Lung (tissue), 12 donors: ENCODE measurements around the gene PAK6. TPM values are rescaled to one million over a fixed set of nuclear protein-coding genes. Genes with fewer than 3 reads are reported as not detected.

Experiments
- ATAC-seq: fragments of 200-7000 bp; cut with Tn5 transposase; one replicate; pipeline ENCODE4 v1.9.1; 2020; ENCODE audit warnings: moderate number of reproducible peaks; ENCODE audit not compliant: insufficient read depth, low FRiP score
- DNase-seq, 3 donors: peaks; one replicate each; pipeline ENCODE4 v3.0.0-alpha.2; 2013 to 2017
- H3K27ac ChIP-seq, 2 donors: one replicate each; pipeline ENCODE4 v1.5.1; 2013; ENCODE audit warnings: mild to moderate bottlenecking in 2 of 2, moderate library complexity in 2 of 2, control low read depth in 1 of 2, inconsistent platforms in 1 of 2, low read depth in 1 of 2, low read length in 1 of 2
- H3K27me3 ChIP-seq, 3 donors: one replicate each; pipeline ENCODE4 v1.5.1; 2013; ENCODE audit warnings: low read length in 2 of 3; ENCODE audit not compliant: control insufficient read depth in 3 of 3, insufficient read depth in 3 of 3
- H3K36me3 ChIP-seq, 4 donors: one replicate each; pipeline ENCODE4 v1.5.1; 2013; ENCODE audit warnings: low read length in 4 of 4, mild to moderate bottlenecking in 1 of 4, moderate library complexity in 1 of 4; ENCODE audit not compliant: control insufficient read depth in 4 of 4, insufficient read depth in 4 of 4
- H3K4me1 ChIP-seq, 5 donors: one replicate each; pipeline ENCODE4 v1.5.1; 2013; ENCODE audit warnings: low read length in 5 of 5, mild to moderate bottlenecking in 2 of 5, moderate library complexity in 1 of 5; ENCODE audit not compliant: control insufficient read depth in 5 of 5, insufficient read depth in 5 of 5
- H3K4me3 ChIP-seq: one replicate; pipeline ENCODE4 v1.5.1; 2013; ENCODE audit warnings: mild to moderate bottlenecking, control low read depth, moderate library complexity
- H3K9ac ChIP-seq, 2 donors: one replicate each; pipeline ENCODE4 v1.5.1; 2013; ENCODE audit warnings: low read length in 2 of 2, control low read depth in 1 of 2; ENCODE audit not compliant: insufficient read depth in 1 of 2
- H3K9me3 ChIP-seq, 4 donors: one replicate each; pipeline ENCODE4 v1.5.1; 2013; ENCODE audit warnings: low read length in 3 of 4, mild to moderate bottlenecking in 1 of 4, moderate library complexity in 1 of 4; ENCODE audit not compliant: control insufficient read depth in 4 of 4, insufficient read depth in 3 of 4
- WGBS, 2 donors: extraction: QIAGEN DNeasy Blood & Tissue Kit; methylation state at CpG; one replicate each; pipeline ENCODE4 v1.1.7; 2013; 5-methylcytosine and 5-hydroxymethylcytosine counted together
- polyA plus RNA-seq, 2 donors: library from polyadenylated mRNA; stranded (reverse); fragments of 200-250 nt; gene quantifications; one replicate each; pipeline ENCODE4 v1.2.1, GENCODE V29; 2013
- total RNA-seq, 2 donors: library from RNA; depleted of rRNA in 1 of 2; stranded (reverse); fragments of >200 nt in 1 of 2; gene quantifications; one replicate each; pipeline ENCODE4 v1.2.1, GENCODE V29; 2014 to 2021
- TF ChIP-seq, protein P1 (sequence below): IDR thresholded peaks from 2 replicates; pipeline ENCODE4 v1.5.1; 2012; ENCODE audit warnings: mild to moderate bottlenecking; ENCODE audit errors: control extremely low read depth, extremely low read depth
- donor health status: control.
- donor health status: control.
- donor health status: Bipolar disorder and iron deficiency.
- donor health status: healthy.
- donor health status: DM: yes; HTN: yes; CAD: no.

PAK6 gene
- total and polyA plus RNA-seq, 4 donors, result 5.8 to 10.4 (median 7.2) TPM

DNA sequence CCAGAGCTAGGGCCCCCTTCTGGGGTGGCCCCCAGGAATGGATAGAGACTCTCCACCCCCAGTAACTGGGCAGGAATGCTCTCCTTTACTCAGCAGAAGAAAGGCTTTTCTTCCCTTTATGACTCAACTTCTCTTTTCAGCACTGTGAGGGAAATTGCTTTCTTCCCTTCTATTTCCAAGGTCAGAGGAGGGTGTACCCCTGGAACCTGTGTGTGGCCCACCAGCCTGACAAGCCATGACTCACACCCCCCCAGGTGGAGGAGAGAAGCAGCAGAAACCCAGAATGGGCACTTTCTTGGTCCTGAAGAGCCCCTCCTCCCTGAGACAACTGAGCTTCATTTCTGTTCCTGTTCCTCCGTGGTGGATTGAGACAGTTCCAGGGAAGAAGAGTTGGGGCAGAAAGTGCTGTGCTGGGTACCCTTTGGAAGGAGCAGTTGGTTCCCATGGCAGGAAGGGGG lies 46.7 kb downstream of the PAK6 start:
- Histone ChIP-seq H3K4me1 (peaks cover 0 to 41% (median 11%) of the 10 kb centered on the region in 5 donors), H3K9ac (no peak overlapping the region), H3K9me3 (no peaks in the 10 kb centered on the region), H3K27me3 (peaks cover 3 to 31% (median 19%) of the 10 kb centered on the region in 3 donors), H3K27ac (no peak overlapping the region), H3K4me3 (no peak overlapping the region), H3K36me3 (peaks cover 0 to 5% (median 1%) of the 10 kb centered on the region in 4 donors)
- TF ChIP-seq, protein P1, sequence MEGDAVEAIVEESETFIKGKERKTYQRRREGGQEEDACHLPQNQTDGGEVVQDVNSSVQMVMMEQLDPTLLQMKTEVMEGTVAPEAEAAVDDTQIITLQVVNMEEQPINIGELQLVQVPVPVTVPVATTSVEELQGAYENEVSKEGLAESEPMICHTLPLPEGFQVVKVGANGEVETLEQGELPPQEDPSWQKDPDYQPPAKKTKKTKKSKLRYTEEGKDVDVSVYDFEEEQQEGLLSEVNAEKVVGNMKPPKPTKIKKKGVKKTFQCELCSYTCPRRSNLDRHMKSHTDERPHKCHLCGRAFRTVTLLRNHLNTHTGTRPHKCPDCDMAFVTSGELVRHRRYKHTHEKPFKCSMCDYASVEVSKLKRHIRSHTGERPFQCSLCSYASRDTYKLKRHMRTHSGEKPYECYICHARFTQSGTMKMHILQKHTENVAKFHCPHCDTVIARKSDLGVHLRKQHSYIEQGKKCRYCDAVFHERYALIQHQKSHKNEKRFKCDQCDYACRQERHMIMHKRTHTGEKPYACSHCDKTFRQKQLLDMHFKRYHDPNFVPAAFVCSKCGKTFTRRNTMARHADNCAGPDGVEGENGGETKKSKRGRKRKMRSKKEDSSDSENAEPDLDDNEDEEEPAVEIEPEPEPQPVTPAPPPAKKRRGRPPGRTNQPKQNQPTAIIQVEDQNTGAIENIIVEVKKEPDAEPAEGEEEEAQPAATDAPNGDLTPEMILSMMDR, result no peak
- WGBS, 2 donors, result 12 to 28% methylated on average over 1 of the region's 1 CpG
- ATAC-seq (no peak), DNase-seq (no peak)

DNA sequence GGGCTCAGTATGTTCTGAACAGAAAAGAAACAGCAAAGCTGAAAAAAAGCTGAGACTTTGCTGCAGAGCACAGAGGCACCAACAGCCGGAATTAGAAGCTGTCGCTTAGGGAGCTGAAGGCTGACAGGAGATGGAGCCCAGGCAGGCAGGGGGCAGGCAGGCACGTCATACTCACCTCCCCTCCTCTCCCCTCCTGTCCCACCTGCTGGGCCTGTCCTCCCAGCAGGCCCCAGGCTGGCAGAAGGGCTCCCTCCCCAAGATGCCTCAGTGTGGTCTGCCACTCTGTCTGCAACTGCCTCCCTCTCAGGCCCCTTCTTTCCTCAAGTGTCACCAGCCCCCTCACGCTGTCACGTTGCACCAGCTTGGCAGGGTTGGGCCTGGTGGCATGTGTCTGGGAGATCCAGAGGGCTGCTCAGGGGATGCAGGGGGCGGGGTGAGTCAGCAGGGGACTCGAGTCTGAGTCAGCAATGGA lies 47.2 kb downstream of the PAK6 start:
- Histone ChIP-seq H3K27ac (no peak overlapping the region), H3K9ac (no peak overlapping the region), H3K27me3 (peaks cover 3 to 26% (median 14%) of the 10 kb centered on the region in 3 donors), H3K9me3 (no peaks in the 10 kb centered on the region), H3K36me3 (peaks cover 0 to 5% (median 1%) of the 10 kb centered on the region in 4 donors), H3K4me3 (no peak overlapping the region), H3K4me1 (peaks cover 0 to 44% (median 14%) of the 10 kb centered on the region in 5 donors)
- ATAC-seq, result no peak
- no peak for DNase-seq
- TF ChIP-seq, protein P1, result no peak
- WGBS, 2 donors, result 81 to 82% methylated on average over 7 of the region's 7 CpGs

DNA sequence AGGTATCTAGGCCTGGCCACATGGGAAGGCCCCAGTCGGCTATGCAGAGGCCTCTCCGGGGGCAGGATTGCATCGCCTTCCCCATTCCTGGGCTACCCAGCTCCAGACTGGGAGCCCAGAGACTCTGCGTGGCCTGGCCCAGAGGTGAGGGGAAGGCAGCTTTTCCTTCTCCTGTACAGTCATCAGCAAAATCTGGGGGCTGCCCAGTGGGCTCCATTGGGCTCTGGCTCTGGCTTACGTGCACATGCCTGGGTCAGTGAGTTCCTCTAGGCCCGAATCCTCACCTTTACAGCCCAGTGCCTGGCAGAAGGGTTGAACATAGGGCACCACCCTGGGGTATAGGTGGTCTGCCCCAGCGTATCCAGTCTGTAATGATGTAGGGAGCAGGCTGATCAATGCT lies 47.9 kb downstream of the PAK6 start:
- Histone ChIP-seq H3K9me3 (no peaks in the 10 kb centered on the region), H3K27me3 (peaks cover 0 to 20% (median 12%) of the 10 kb centered on the region in 3 donors), H3K9ac (no peak overlapping the region), H3K36me3 (peaks cover 0 to 5% (median 1%) of the 10 kb centered on the region in 4 donors), H3K4me3 (no peak overlapping the region), H3K4me1 (peaks cover 0 to 40% (median 14%) of the 10 kb centered on the region in 5 donors), H3K27ac (no peak overlapping the region)
- 80 to 81% methylated on average over 7 of the region's 7 CpGs for WGBS, 2 donors
- ATAC-seq (no peak), DNase-seq (no peak)
- TF ChIP-seq, protein P1, result no peak

DNA sequence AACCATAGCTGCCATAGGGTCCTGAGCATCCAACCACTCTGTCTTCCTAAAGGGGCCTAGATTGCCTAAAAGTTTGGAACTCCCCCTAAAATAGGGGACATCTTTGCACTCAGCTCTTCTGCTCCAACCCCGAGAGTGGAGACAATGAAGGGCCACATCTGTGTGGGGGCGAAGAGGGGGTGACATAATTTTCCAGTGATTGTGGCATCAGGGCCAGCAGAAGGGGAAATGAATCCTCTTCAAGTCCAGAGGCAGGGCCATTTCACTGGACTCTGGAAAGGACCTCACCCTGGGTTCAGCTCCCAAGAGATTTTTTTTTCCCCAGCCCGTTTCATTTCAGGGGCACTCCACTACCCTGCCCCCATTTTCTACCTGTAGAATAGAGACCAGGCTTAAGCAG lies 48.6 kb downstream of the PAK6 start:
- 89% methylated on average over 3 of the region's 3 CpGs for WGBS, 2 donors
- no peak overlapping the region for H3K9ac ChIP-seq
- peaks cover 0 to 5% (median 1%) of the 10 kb centered on the region in 4 donors for H3K36me3 ChIP-seq

More for the DNA sequence above, 48.6 kb downstream of the PAK6 start:
- H3K4me3 ChIP-seq, result no peak overlapping the region
- DNase-seq, result no peak
- TF ChIP-seq, protein P1, result no peak
- H3K27ac ChIP-seq, result no peak overlapping the region
- no peak for ATAC-seq
- peaks cover 0 to 24% (median 15%) of the 10 kb centered on the region in 3 donors for H3K27me3 ChIP-seq
- H3K9me3 ChIP-seq, result peaks cover 0 to 2% (median 0%) of the 10 kb centered on the region in 4 donors
- peaks cover 0 to 33% (median 11%) of the 10 kb centered on the region in 5 donors for H3K4me1 ChIP-seq
